ENCODE measurements around the gene LDLRAD2.

- TF ChIP-seq, protein P1, sequence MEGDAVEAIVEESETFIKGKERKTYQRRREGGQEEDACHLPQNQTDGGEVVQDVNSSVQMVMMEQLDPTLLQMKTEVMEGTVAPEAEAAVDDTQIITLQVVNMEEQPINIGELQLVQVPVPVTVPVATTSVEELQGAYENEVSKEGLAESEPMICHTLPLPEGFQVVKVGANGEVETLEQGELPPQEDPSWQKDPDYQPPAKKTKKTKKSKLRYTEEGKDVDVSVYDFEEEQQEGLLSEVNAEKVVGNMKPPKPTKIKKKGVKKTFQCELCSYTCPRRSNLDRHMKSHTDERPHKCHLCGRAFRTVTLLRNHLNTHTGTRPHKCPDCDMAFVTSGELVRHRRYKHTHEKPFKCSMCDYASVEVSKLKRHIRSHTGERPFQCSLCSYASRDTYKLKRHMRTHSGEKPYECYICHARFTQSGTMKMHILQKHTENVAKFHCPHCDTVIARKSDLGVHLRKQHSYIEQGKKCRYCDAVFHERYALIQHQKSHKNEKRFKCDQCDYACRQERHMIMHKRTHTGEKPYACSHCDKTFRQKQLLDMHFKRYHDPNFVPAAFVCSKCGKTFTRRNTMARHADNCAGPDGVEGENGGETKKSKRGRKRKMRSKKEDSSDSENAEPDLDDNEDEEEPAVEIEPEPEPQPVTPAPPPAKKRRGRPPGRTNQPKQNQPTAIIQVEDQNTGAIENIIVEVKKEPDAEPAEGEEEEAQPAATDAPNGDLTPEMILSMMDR (IDR thresholded peaks at IDR 0.05) = no peak
- TF ChIP-seq POLR2A (IDR thresholded peaks at IDR 0.05) = no peak
Measured at GRCh38 chr1:21831454-21831970, 19.4 kb downstream of the LDLRAD2 start.

All from vagina (tissue), 2 donors.